A673 (cell line): Measurements from ENCODE around the gene WRNIP1.

ENCODE experiments used
- CTCF ChIP-seq: fragments of 300-800, 200-600 bp; sonication (generic); conservative IDR thresholded peaks from 2 replicates; pipeline ENCODE4 v1.5.1; 2017; ENCODE audit warnings: low read depth, mild to moderate bottlenecking, antibody characterized with exemption, low read length, moderate library complexity, mixed read lengths
- EZH2 ChIP-seq: fragments of 200-600 bp; sonication (generic); IDR thresholded peaks from 2 replicates; pipeline ENCODE4 v1.6.1; 2017; ENCODE audit warnings: borderline replicate concordance, low read depth, mild to moderate bottlenecking, mixed read lengths, antibody characterized with exemption, low read length; ENCODE audit not compliant: poor library complexity, severe bottlenecking

- TF ChIP-seq EZH2: no peak
- no peak for TF ChIP-seq CTCF
Measured at GRCh38 chr6:2821554-2821953, 56.4 kb downstream of the WRNIP1 start.
